Transverse colon (tissue), 4 donors: ENCODE measurements around the gene ACKR1.

Experiments
- CTCF ChIP-seq, 5 experiments: fragments of 200-600 bp in 3 of 5; fragments of 450-650 bp in 2 of 5; sonication (generic) in 3 of 5; IDR thresholded peaks; 1 replicate in 2 of 5; 2 replicates in 3 of 5; pipeline ENCODE4 v1.5.1; 2016 to 2017; ENCODE audit warnings: antibody characterized with exemption in 5 of 5, inconsistent platforms in 3 of 5, mild to moderate bottlenecking in 2 of 5, moderate library complexity in 1 of 5
- POLR2AphosphoS5 ChIP-seq, 3 donors: sonication (generic); formaldehyde crosslinking; IDR thresholded peaks; one replicate each; pipeline ENCODE4 v1.6.1; 2016; ENCODE audit warnings: antibody characterized with exemption in 3 of 3

- TF ChIP-seq POLR2AphosphoS5 (IDR thresholded peaks at IDR 0.05) = no peak
- no peak for TF ChIP-seq CTCF (IDR thresholded peaks at IDR 0.05)
Measured at GRCh38 chr1:159248311-159248710, 43.6 kb downstream of the ACKR1 start.
